Measurements from ENCODE around the gene MYCN.

DNA sequence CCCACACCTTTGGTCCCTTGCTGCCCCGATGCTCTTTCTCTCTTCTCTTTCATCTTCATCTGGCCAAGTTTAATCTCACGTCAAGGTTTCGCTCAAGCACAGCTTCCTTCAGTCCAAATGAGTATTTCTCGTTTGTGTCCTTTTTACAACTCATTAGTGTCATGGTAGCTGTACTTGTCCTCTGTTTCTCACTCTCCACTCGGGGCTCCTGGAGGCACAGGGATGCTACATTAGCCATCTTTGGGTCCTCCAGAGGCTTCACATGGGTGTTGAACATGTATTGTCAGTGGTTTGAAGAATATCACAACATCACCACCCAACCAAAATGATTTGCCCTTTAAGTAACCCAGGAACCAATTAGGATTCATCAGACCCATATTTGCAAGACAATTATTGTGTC is 30.4 kb downstream of the MYCN start:
- TF ChIP-seq EZH2 (IDR thresholded peaks at IDR 0.05) (no peak), POLR2AphosphoS5 (IDR thresholded peaks at IDR 0.05; ENCODE audit: borderline replicate concordance, low read depth, low read length) (no peak), FOXP2 (optimal IDR thresholded peaks at IDR 0.05; ENCODE audit: control extremely low read depth, extremely low read length, insufficient read depth) (no peak)

Data from SK-N-MC (cell line).